Activated T-cell treated with anti-CD3 and anti-CD28 coated beads, Interleukin-2, amount 50 U/mL, for 72 hours (primary cell): ENCODE results near the gene TCAP. TPM values are rescaled to one million over a fixed set of nuclear protein-coding genes. Genes with fewer than 3 reads are reported as not detected.

Experiments
- ATAC-seq, 2 donors: fragments of 150-1000 bp; cut with Tn5 transposase; replicated peaks in 1 of 2; 2 replicates each; pipeline ENCODE4 v1.10.0; 2021; ENCODE audit warnings: moderate library complexity in 2 of 2, mild to moderate bottlenecking in 1 of 2
- DNase-seq, 2 donors: peaks; one replicate each; pipeline ENCODE4 v3.0.0; 2021 to 2022; ENCODE audit warnings: mixed read lengths in 1 of 2
- H3K27ac Mint-ChIP-seq: one replicate; pipeline ENCODE4 v1.8.0; 2022; ENCODE audit warnings: mild to moderate bottlenecking, moderate library complexity, mixed read lengths
- H3K27me3 Mint-ChIP-seq: one replicate; pipeline ENCODE4 v1.8.0; 2022; ENCODE audit warnings: low read depth, mixed read lengths
- H3K36me3 Mint-ChIP-seq, 2 donors: one replicate each; pipeline ENCODE4 v1.8.0; 2022; ENCODE audit warnings: mixed read lengths in 2 of 2, mild to moderate bottlenecking in 1 of 2; ENCODE audit not compliant: insufficient read depth in 2 of 2
- H3K4me1 Mint-ChIP-seq: one replicate; pipeline ENCODE4 v1.8.0; 2022; ENCODE audit warnings: low read depth, mixed read lengths
- H3K4me3 Mint-ChIP-seq, 2 donors: one replicate each; pipeline ENCODE4 v1.8.0; 2022; ENCODE audit warnings: mild to moderate bottlenecking in 2 of 2, mixed read lengths in 2 of 2, moderate library complexity in 2 of 2
- H3K9me3 Mint-ChIP-seq, 2 donors: one replicate each; pipeline ENCODE4 v1.8.0; 2022; ENCODE audit warnings: mixed read lengths in 2 of 2
- total RNA-seq, 2 donors: library from RNA; stranded (reverse); gene quantifications; one replicate each; pipeline ENCODE4 v1.2.3, GENCODE V29; 2022

The TCAP gene
- total RNA-seq, 2 donors from 2014 or later: 1.4 to 1.5 TPM

- no peaks in the 10 kb centered on the region for H3K9me3 Mint-ChIP-seq
- no peaks in the 10 kb centered on the region for H3K27me3 Mint-ChIP-seq
- H3K4me1 Mint-ChIP-seq: peaks cover 43% of the 10 kb centered on the region
- no peak for ATAC-seq
- no peaks in the 10 kb centered on the region for H3K36me3 Mint-ChIP-seq
- DNase-seq: no peak
- H3K4me3 Mint-ChIP-seq: no peak overlapping the region
- H3K27ac Mint-ChIP-seq: no peak overlapping the region
These were observed 16.4 kb upstream of the TCAP start for GRCh38 chr17:39648616-39649366.

DNA sequence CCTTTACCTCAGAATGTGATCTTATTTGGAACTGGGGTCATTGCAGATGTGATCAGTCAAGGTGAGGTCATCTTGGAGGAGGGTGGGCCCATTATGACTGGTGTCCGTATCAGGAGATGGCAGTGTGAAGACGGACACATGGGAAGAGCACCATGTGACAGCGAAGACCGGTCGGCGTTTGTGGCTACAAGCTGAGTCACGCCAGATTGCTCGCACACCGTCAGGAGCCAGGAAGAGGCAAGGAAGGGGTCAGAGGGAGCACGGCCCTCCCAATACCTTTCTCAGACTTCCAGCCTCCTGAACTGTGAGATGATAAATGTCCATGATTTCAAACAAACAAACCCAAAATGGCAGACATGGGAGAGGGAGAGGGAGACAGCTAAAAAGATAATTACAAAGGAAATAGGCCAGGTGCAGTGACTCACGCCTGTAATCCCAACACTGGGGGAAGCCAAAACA, 15.0 kb upstream of the TCAP start:
- no peaks in the 10 kb centered on the region for H3K36me3 Mint-ChIP-seq
- H3K9me3 Mint-ChIP-seq: no peaks in the 10 kb centered on the region
- no peak for ATAC-seq
- no peaks in the 10 kb centered on the region for H3K27me3 Mint-ChIP-seq
- H3K4me1 Mint-ChIP-seq: peaks cover 36% of the 10 kb centered on the region
- no peak overlapping the region for H3K4me3 Mint-ChIP-seq
- no peak for DNase-seq
- H3K27ac Mint-ChIP-seq: peak overlapping the region; percentile 38

- Mint-ChIP-seq H3K4me3 (no peak overlapping the region), H3K36me3 (peaks cover 0 to 4% of the 10 kb centered on the region in 2 donors), H3K27me3 (no peaks in the 10 kb centered on the region), H3K27ac (no peak overlapping the region), H3K4me1 (peaks cover 36% of the 10 kb centered on the region), H3K9me3 (no peaks in the 10 kb centered on the region)
- no peak for DNase-seq
- no peak for ATAC-seq
These were observed 13.1 kb upstream of the TCAP start for GRCh38 chr17:39651923-39652586.

DNA sequence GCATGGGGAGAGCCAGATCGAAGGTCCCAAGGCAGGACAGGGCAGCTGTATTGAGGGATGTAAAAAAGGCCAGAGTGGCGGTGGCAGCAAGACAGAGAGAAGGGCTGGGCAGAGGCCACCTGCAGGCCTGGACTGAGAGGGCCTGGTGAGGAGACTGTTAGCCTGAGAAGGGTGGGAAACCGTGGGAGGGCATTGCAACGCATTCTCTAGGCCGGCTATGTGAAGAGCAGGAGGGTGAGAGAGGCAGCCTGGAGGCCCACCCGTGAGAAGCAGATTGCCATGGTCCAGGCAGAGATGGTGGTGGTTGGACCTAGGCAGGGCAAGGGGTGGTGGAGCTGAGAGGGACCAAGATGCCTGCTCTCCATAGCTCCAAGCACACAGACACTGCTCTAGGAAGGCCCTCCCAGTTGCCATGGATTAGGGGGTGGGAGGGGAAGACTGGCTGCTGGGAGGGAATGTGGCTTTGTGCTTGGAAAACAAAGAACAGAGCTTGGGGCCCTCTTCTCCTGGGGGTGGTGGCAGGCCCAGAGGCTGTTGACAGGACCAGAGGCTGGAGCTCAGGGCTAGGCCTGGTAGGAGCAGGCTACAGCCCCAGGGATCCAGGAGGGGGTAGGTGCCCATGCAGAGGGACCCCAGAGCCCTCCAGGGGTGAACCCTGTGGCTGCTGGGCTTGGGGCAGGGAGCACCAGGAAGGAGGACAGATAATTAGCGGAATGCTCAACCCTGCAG, 12.4 kb upstream of the TCAP start:
- Mint-ChIP-seq H3K4me3 (no peak overlapping the region), H3K9me3 (no peaks in the 10 kb centered on the region), H3K36me3 (peaks cover 0 to 4% of the 10 kb centered on the region in 2 donors), H3K27ac (no peak overlapping the region), H3K4me1 (peaks cover 36% of the 10 kb centered on the region), H3K27me3 (no peaks in the 10 kb centered on the region)
- DNase-seq: no peak
- ATAC-seq: no peak

DNA sequence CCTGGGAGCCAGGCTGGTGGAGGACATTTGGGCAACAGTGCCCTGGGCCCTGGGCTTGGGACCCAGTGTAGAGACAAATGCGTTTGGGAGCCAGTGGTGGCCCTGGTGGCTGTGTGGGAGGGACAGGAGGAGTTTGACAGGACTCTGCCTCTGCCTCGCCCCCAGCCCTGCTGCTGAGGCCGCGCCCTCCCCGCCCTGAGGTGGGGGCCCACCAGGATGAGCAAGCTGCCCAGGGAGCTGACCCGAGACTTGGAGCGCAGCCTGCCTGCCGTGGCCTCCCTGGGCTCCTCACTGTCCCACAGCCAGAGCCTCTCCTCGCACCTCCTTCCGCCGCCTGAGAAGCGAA, 11.9 kb upstream of the TCAP start:
- no peak for DNase-seq
- no peak overlapping the region for H3K4me3 Mint-ChIP-seq
- peaks cover 0 to 4% of the 10 kb centered on the region in 2 donors for H3K36me3 Mint-ChIP-seq
- H3K4me1 Mint-ChIP-seq: peaks cover 36% of the 10 kb centered on the region
- H3K9me3 Mint-ChIP-seq: no peaks in the 10 kb centered on the region
- H3K27me3 Mint-ChIP-seq: no peaks in the 10 kb centered on the region
- peak in 1 of 2 donors; percentile 11 for ATAC-seq
- H3K27ac Mint-ChIP-seq: no peak overlapping the region

- peak; percentile 84 to 88 for DNase-seq
These were observed 11.4 kb upstream of the TCAP start for GRCh38 chr17:39653662-39654331.

DNA sequence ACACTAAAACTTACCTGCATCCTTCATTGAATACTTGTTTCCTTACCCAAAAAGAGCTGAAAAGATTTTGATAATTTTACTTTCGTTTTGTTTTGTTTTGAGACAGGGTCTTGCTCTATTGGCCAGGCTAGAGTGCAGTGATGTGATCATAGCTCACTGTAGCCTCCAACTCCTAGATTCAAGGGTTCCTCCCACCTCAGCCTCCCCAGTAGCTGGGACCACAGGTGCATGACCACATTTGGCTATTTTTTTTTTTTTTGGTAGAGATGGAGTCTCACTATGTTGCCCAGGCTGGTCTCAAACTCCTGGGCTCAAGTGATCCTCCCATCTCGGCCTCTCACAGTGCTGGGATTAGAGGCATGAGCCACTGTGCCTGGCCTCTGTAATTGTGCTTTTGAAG, 10.0 kb upstream of the TCAP start:
- peaks cover 37% of the 10 kb centered on the region for H3K4me1 Mint-ChIP-seq
- H3K27me3 Mint-ChIP-seq: no peaks in the 10 kb centered on the region
- H3K9me3 Mint-ChIP-seq: no peaks in the 10 kb centered on the region
- ATAC-seq (no peak), DNase-seq (no peak)
- H3K36me3 Mint-ChIP-seq: peaks cover 0 to 4% of the 10 kb centered on the region in 2 donors
- no peak overlapping the region for H3K4me3 Mint-ChIP-seq
- no peak overlapping the region for H3K27ac Mint-ChIP-seq

More at GRCh38 chr17:39653662-39654331, 11.4 kb upstream of the TCAP start:
- Mint-ChIP-seq H3K9me3 (no peaks in the 10 kb centered on the region), H3K27ac (no peak overlapping the region), H3K27me3 (no peaks in the 10 kb centered on the region), H3K4me3 (no peak overlapping the region), H3K4me1 (peaks cover 36% of the 10 kb centered on the region), H3K36me3 (peaks cover 0 to 4% of the 10 kb centered on the region in 2 donors)
- peak; percentile 71 to 79 for ATAC-seq

DNA sequence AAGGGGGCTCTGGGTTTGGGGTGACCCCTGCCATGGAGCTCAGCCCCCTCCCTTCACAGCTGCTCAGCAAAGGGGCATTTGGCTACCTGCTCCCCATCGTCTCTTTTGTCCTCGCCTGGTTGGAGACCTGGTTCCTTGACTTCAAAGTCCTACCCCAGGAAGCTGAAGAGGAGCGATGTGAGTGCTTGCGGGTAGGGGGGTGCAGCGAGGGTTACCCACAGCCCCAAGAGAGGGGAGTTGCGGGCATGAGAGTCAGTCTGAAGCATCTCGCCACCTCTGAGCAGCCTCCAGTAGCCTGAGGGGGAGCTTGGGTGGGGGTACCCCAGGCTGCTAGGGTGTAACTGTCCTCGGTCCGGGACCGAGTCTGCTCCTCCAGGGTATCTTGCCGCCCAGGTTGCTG, 6.8 kb upstream of the TCAP start:
- no peaks in the 10 kb centered on the region for H3K9me3 Mint-ChIP-seq
- no peak for ATAC-seq

DNA sequence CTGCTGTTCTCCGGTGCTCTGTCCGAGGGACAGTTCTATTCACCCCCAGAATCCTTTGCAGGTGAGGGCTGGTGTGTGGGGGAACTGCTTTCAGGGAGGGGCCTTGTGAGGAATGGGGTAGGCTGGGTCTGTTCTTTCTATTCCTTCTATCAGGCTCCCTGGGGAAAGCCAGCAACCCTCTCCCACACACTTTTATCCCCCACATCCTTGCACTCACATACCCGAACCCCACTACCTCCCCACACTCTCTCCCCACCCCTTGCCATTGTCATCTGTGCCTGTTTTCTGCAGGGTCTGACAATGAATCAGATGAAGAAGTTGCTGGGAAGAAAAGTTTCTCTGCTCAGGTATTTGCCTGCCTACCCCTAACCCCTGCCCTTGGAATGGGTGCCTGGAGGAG, 6.4 kb upstream of the TCAP start:
- ATAC-seq: no peak
- H3K36me3 Mint-ChIP-seq: peaks cover 0 to 4% of the 10 kb centered on the region in 2 donors
- H3K27me3 Mint-ChIP-seq: no peaks in the 10 kb centered on the region
- no peaks in the 10 kb centered on the region for H3K9me3 Mint-ChIP-seq
- DNase-seq: no peak
- no peak overlapping the region for H3K27ac Mint-ChIP-seq
- H3K4me1 Mint-ChIP-seq: peaks cover 9% of the 10 kb centered on the region
- H3K4me3 Mint-ChIP-seq: no peak overlapping the region

More for the DNA sequence above, 6.8 kb upstream of the TCAP start:
- Mint-ChIP-seq H3K36me3 (peaks cover 0 to 4% of the 10 kb centered on the region in 2 donors), H3K27ac (no peak overlapping the region), H3K27me3 (no peaks in the 10 kb centered on the region), H3K4me1 (peaks cover 11% of the 10 kb centered on the region), H3K4me3 (no peak overlapping the region)
- no peak for DNase-seq

GRCh38 chr17:39659279-39660010, 5.7 kb upstream of the TCAP start:
- ATAC-seq: no peak
- Mint-ChIP-seq H3K9me3 (no peaks in the 10 kb centered on the region), H3K4me1 (peaks cover 4% of the 10 kb centered on the region), H3K4me3 (no peak overlapping the region), H3K27me3 (no peaks in the 10 kb centered on the region), H3K36me3 (peaks cover 0 to 4% of the 10 kb centered on the region in 2 donors), H3K27ac (no peak overlapping the region)
- DNase-seq: no peak

DNA sequence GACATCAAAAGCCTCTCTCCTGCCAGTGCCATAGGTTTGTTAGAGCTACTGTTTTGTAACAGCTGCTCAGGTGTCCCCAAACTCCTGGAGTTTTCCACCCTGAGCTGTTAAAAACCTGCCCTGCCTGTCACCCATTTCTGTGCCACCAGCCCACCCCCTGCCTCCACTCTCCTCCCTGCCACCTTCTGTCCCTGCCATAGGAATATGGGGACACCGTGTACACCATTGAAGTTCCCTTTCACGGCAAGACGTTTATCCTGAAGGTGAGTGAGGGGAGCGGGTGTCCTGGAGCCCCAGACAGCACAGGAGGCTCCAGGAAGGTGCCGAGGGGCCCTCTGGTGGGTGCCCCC, 5.2 kb upstream of the TCAP start:
- ATAC-seq (no peak), DNase-seq (no peak)
- Mint-ChIP-seq H3K4me3 (no peak overlapping the region), H3K9me3 (no peaks in the 10 kb centered on the region), H3K27me3 (no peaks in the 10 kb centered on the region), H3K4me1 (peaks cover 4% of the 10 kb centered on the region), H3K27ac (no peak overlapping the region), H3K36me3 (peaks cover 0 to 4% of the 10 kb centered on the region in 2 donors)
